ENCODE results near the gene EDN2.

Gene EDN2

DNA sequence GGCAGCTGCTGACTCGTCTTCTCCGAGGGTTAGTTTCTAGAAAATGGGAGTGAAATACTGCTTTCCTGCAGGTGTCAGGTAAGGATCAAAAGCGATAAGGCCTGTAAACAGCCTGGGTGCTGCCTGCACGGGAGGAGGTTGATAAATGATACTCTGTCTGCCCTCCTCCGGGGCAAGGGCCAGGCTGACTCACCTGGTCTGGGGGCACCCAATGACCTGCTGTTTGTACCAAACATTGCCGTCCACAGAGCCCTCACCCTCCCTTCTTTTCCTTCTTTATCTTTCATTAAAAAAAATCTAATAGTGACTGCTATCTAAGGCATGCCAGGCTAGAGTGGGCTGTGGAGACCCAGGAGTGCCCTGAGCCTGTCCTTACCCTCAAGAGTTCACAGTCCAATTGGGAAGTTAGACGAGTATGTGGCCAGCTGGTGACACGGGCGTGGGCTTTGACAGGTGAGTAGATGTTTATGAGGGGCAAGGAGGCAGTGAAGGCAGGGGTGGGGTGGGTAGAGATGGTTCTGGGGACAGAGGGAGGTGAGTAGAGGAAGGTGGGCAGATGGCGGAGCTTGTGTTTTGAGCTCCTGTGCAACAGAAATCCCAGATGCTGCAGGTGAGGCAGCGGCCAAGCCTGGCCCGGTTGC is 16.2 kb downstream of the EDN2 start:
- TF ChIP-seq, protein P1, sequence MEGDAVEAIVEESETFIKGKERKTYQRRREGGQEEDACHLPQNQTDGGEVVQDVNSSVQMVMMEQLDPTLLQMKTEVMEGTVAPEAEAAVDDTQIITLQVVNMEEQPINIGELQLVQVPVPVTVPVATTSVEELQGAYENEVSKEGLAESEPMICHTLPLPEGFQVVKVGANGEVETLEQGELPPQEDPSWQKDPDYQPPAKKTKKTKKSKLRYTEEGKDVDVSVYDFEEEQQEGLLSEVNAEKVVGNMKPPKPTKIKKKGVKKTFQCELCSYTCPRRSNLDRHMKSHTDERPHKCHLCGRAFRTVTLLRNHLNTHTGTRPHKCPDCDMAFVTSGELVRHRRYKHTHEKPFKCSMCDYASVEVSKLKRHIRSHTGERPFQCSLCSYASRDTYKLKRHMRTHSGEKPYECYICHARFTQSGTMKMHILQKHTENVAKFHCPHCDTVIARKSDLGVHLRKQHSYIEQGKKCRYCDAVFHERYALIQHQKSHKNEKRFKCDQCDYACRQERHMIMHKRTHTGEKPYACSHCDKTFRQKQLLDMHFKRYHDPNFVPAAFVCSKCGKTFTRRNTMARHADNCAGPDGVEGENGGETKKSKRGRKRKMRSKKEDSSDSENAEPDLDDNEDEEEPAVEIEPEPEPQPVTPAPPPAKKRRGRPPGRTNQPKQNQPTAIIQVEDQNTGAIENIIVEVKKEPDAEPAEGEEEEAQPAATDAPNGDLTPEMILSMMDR (IDR thresholded peaks at IDR 0.05; ENCODE audit: low read depth, low read length, poor library complexity, severe bottlenecking) = no peak
- no peak for TF ChIP-seq EZH2phosphoT487 (IDR thresholded peaks at IDR 0.05; ENCODE audit: borderline replicate concordance, low read length)
- Histone ChIP-seq H3K79me2 (ENCODE audit: control insufficient read depth, low read length) (no peaks in the 10 kb centered on the region), H3K27me3 (ENCODE audit: control insufficient read depth, low read length) (no peaks in the 10 kb centered on the region), H3K36me3 (ENCODE audit: control insufficient read depth, low read length) (no peaks in the 10 kb centered on the region), H3K9me2 (replicated peaks; ENCODE audit: control insufficient read depth, low read length) (no peaks in the 10 kb centered on the region), H3K4me3 (ENCODE audit: low read length) (no peak overlapping the region), H3K9me3 (ENCODE audit: control insufficient read depth, insufficient read depth, low read length) (no peaks in the 10 kb centered on the region), H4K20me1 (ENCODE audit: control insufficient read depth, insufficient read depth, low read depth, low read length) (no peaks in the 10 kb centered on the region), H3F3A (ENCODE audit: control insufficient read depth, insufficient read depth) (no peaks in the 10 kb centered on the region), H3K27ac (ENCODE audit: low read depth, low read length) (no peak overlapping the region), H3K4me2 (ENCODE audit: low read length) (no peak overlapping the region), H3K4me1 (ENCODE audit: control insufficient read depth, low read length) (no peaks in the 10 kb centered on the region)

DNA sequence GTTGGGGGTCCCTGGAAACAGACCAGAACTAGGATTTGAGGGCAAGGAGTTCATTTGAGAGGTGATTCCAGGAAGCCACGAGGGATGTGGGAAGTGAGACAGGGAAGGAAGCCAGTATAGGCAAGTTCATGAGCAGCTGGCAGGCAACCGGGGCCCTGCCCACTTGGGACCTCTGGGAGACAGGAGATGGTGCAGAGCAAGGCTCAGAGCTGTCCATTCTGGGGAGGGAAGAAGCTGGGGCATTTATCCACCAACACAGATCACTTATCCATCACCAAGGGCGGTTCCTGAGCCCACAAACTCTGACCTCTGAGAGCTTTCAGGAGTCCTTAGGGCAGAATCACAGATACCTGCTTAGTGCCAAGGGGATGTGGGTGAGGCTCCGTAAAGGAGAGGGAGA is 16.8 kb downstream of the EDN2 start:
- no peaks in the 10 kb centered on the region for H3K9me2 ChIP-seq (replicated peaks; ENCODE audit: control insufficient read depth, low read length)
- no peak overlapping the region for H3K4me3 ChIP-seq (ENCODE audit: low read length)
- no peaks in the 10 kb centered on the region for H4K20me1 ChIP-seq (ENCODE audit: control insufficient read depth, insufficient read depth, low read depth, low read length)
- H3K27me3 ChIP-seq (ENCODE audit: control insufficient read depth, low read length) = no peaks in the 10 kb centered on the region
- H3K9me3 ChIP-seq (ENCODE audit: control insufficient read depth, insufficient read depth, low read length) = no peaks in the 10 kb centered on the region
- H3K36me3 ChIP-seq (ENCODE audit: control insufficient read depth, low read length) = no peaks in the 10 kb centered on the region
- H3K79me2 ChIP-seq (ENCODE audit: control insufficient read depth, low read length) = no peaks in the 10 kb centered on the region
- TF ChIP-seq, protein P1 (IDR thresholded peaks at IDR 0.05; ENCODE audit: low read depth, low read length, poor library complexity, severe bottlenecking) = no peak
- TF ChIP-seq EZH2phosphoT487 (IDR thresholded peaks at IDR 0.05; ENCODE audit: borderline replicate concordance, low read length) = no peak
- no peaks in the 10 kb centered on the region for H3F3A ChIP-seq (ENCODE audit: control insufficient read depth, insufficient read depth)
- no peak overlapping the region for H3K27ac ChIP-seq (ENCODE audit: low read depth, low read length)
- no peak overlapping the region for H3K4me2 ChIP-seq (ENCODE audit: low read length)
- no peaks in the 10 kb centered on the region for H3K4me1 ChIP-seq (ENCODE audit: control insufficient read depth, low read length)

DNA sequence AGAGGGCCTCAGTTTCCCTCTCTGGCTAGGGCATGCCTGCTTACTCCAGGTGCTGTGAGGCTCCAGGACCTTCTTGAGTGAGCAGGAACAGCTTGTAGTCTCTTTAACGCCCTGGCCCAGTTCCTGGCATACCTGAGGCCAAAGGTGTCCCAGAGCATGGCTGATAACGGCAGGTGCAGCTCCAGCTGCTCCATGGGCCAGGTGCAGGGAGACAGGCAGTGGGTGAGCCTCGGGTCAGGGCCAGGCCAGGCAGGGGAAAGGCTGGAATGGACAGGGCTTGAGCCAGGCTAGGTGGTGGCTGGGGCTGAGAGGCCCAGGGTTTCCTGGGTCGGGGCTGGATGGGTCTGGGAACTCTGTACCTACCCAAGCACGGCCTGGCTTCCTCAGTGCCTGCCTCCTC is 18.3 kb downstream of the EDN2 start:
- no peaks in the 10 kb centered on the region for H3K27me3 ChIP-seq (ENCODE audit: control insufficient read depth, low read length)
- no peaks in the 10 kb centered on the region for H3K4me1 ChIP-seq (ENCODE audit: control insufficient read depth, low read length)
- H3K4me2 ChIP-seq (ENCODE audit: low read length) = no peak overlapping the region
- no peaks in the 10 kb centered on the region for H3K36me3 ChIP-seq (ENCODE audit: control insufficient read depth, low read length)
- H3K4me3 ChIP-seq (ENCODE audit: low read length) = no peak overlapping the region
- H3K9me2 ChIP-seq (replicated peaks; ENCODE audit: control insufficient read depth, low read length) = no peaks in the 10 kb centered on the region
- no peaks in the 10 kb centered on the region for H3K9me3 ChIP-seq (ENCODE audit: control insufficient read depth, insufficient read depth, low read length)
- no peaks in the 10 kb centered on the region for H3K79me2 ChIP-seq (ENCODE audit: control insufficient read depth, low read length)
- no peak for TF ChIP-seq EZH2phosphoT487 (IDR thresholded peaks at IDR 0.05; ENCODE audit: borderline replicate concordance, low read length)
- TF ChIP-seq, protein P1 (IDR thresholded peaks at IDR 0.05; ENCODE audit: low read depth, low read length, poor library complexity, severe bottlenecking) = no peak
- H4K20me1 ChIP-seq (ENCODE audit: control insufficient read depth, insufficient read depth, low read depth, low read length) = no peaks in the 10 kb centered on the region
- no peaks in the 10 kb centered on the region for H3F3A ChIP-seq (ENCODE audit: control insufficient read depth, insufficient read depth)
- no peak overlapping the region for H3K27ac ChIP-seq (ENCODE audit: low read depth, low read length)

Data from DOHH2 (cell line).